GM21619 (cell line): ENCODE results near the gene ZSCAN21.

Experiments
- ATAC-seq: cut with Tn5 transposase; IDR thresholded peaks from one replicate; pipeline ENCODE4 v1.9.1; 2021; ENCODE audit not compliant: unreplicated experiment

Gene ZSCAN21

DNA sequence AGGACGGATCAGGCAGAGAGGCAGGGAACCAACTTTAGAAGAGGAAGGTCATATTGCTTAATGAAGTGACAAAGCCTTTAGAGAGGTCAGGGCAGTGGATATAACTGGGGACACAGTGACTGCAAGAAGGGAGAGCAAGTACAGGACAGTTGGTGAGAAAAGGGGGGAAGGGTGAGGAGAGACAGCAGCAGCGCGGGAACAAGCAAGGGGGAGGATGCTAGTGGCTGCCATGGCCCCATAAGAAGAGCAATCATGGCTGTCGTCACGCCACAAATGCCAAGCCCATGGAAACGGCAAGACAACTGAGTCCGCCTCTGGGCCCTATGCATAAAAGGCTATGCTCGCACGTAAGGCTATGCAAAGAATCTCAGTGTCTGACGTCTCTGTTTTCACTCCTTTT lies 22.9 kb downstream of the ZSCAN21 start:
- ATAC-seq: no peak

DNA sequence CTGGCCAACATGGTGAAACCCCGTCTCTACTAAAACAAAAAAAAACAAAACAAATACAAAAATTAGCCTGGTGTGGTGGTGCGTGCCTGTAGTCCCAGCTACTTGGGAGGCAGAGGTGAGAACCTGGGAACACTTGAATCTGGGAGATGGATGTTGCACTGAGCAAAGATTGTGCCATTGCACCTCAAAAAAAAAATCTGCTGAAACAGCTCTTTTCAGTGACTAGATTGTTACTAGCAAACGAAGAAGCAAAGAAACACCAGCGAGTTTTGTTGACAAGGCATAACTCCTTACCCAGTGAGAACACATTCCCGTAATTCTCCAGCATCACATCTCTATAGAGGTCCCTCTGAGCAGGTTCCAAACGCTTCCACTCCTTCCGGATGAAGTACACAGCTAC lies 25.3 kb downstream of the ZSCAN21 start:
- no peak for ATAC-seq

DNA sequence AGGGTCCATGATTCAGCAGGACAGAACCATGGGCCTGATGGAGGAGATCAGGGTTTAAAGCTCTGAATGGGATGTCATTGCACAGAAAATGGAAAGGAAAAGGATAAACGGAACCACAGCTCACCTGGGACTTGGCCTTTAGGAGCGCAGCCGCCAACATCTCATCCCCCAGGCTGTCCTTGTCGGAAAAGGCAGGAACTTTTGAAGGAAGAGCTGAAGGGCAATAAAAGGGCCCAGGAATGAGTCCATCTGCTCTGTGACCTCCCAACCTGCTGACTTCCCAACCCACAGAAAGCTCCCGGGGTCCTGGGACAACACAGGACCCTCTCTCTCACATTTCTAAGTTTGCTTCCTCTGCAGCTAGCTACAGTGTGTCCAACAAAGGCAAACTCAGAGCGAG lies 25.8 kb downstream of the ZSCAN21 start:
- ATAC-seq: no peak

DNA sequence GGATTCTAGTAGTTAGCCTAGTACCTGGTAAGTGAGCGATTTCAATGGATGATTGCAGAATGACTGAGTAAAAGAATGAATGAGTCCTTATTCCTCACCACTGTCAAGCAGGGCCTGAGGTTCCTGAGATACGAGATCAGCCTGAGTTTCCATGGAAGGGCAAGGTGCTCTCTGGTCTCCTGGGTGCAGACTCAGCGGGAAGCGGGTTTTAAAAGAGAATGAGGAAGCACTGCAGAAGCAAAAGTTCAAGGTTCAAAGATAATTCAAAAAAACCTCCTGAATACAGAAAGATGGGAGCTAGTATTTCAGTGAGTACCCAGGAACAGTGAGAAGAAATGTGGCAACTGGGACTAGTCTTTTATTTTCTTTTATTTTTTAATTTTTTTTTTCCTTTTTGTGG lies 27.6 kb downstream of the ZSCAN21 start:
- no peak for ATAC-seq

DNA sequence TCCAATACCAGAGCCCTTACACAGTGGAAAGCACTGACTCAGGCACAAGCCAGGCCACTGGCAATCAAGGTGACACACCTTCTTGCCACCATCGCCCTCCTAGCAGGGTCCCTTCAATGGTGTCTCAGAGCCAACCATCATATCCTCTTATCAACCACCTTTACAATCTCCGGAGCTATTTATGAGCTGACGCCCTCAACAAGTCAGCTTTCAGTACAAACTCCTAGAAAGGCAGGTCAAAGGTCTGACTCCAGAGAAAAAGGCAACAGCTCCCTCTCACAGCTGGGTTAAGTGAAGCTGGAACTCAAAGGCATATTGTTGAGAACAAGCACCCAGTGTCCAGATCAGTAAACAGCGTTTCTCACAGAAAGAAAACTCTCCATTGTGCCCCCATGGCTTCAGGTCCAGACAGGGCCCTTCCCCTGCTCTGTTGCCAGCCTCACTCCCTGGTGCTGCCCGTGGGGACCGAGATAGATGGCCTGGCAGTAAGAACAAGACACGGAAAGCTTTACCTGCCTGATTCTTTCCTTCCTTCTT lies 29.5 kb downstream of the ZSCAN21 start:
- no peak for ATAC-seq

DNA sequence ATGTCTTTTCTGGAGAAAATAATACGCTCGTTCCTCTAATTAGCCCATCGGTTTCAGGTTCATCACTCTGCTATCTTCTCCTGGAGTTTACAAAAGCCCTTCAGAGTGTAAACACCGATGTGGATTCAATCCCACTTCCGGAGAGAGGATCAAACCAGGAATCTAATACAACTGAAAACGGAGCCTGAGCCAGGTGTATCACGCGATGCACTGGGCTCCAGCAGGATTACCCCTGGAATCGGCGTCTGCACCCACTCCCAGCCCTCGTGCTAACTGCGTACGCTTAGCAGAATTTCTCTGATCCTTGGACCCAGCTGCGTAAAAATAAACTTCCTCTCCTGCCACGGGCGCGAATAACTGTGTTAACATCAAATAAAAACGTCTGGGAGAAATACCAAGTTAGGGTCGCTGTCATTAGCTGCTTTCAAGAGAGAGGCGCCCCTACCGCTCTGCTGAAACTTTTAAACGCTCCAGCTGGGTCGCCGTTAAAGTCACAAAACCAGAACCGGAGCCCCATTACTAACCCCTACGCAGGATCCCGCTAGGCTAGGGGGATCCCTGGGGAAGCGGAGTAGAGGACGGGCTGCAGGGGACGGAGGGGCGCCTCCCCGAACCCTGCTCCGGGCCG lies 31.4 kb downstream of the ZSCAN21 start:
- peak; percentile 6 for ATAC-seq

DNA sequence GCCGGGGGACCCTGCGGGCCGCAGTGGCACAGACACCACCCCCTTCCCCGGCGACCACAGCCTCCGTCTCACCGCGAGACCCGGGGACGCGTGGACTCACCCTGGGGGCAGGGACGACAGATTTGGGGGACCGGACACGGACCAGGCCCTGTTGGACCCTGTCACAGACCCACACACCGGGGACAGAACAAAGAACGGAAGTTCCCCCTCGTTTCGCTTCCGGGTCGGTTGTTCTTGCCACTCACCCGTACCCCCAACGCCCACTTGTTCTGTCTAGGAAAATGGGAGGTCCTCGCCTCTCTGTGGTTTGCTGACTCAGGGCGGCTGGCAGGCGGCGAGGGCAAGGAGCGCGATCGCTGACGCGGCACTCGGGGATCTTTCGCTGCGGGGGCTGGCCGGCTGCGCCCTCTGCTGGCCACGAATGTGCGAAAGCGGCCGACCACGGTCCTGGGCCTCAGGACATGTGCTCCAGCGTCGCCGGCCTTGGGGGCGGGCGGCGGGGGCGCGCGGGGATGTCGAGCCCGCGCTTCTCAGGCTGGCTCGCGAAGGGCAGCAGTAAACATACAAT lies 32.0 kb downstream of the ZSCAN21 start, which contains the start of gene ZNF3:
ZNF3 (minus strand) TSS at position 189 of the 568 bp plus-strand sequence. CDS start 4,366 bp downstream, outside the sequence.
- ATAC-seq: peak; percentile 69

DNA sequence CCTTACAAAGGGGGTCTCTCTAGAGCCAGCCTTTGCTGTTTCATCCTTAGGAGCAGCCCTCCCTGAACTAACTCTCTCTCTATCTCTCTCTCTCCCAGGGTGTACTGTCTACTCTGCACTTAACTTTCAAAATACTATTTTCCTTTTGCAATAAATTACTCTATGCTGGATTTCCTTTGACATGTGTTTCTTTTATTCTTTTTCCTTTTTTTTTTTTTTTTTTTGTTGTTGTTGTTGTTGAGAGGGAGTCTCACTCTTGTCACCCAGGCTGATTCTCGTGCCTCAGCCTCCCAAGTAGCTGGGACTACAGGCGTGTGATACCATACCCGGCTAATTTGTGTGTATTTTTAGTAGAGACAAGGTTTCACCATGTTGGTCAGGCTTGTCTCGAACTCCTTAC lies 33.4 kb downstream of the ZSCAN21 start:
- ATAC-seq: no peak

DNA sequence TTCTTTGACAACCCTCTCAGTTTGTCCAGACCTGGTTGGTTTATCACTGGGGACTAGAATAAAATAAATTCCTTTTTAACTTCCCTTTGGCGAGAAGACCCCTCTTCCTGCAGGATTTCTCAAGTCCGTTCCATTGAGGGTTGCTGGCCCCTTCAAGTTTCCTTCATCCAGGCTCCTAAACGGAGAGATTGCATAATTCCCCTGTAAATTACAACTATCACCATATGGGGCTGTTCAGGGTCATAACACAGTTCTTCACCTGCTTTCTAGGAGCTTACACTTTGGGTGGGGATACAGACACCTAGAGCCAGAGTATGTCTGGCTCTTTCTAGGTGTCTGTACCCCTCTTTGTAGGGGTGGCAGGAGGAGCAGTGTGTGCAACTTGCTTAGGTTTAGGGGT lies 35.9 kb downstream of the ZSCAN21 start:
- ATAC-seq: no peak

DNA sequence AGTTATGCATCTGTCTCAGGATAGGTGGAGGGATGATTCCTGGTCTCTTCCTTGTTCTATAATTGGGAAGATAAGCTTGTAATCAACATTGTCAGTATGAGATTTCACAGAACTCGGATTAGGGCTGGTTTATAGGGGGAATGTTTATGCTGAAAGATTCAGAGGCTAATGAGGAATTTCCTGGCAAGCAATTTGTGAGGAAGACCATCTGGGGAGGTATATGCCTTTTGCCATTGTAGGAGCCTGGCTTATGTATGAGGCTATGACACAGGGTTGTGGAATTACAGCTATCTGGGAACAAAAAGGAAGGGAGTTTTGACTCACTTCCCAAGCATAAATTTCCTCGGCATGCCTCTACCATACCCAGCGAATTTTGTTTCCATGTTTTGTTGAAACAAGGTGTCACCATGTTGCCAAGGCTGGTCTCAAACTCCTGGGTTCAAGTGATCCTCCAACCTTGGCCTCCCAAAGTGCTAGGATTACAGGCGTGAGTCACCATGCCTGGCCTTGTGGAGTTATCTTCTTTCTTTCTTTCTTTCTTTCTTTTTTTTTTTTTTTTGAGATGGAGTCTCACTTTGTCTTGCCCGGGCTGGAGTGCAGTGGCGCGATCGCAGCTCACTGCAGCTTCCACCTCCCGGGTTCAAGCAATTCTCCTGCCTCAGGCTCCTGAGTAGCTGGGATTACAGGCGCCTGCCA lies 37.6 kb downstream of the ZSCAN21 start:
- no peak for ATAC-seq

DNA sequence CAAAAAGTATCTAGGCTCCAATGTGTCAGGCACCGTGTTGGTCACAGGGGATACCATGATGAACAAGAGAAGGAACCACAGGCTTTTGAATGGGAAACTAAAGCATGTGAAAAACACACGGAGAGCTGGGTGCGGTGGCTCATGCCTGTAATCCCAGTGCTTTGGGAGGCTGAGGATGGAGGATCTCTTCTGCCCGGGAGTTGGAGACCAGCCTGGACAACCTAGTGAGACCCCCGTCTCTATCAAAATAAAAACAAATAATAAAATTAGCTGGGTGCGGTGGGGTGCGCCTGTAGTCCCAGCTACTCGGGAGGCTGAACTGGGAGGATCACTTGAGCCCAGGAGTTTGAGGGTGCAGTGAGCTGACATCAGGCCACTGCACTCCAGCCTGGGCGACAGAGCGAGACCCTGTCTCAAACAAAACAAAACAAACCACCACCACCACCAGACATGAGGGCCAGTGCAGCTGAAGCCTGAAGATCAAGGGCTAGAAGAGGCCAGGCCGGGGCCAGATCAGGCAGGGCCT lies 38.6 kb downstream of the ZSCAN21 start:
- peak; percentile 4 for ATAC-seq

DNA sequence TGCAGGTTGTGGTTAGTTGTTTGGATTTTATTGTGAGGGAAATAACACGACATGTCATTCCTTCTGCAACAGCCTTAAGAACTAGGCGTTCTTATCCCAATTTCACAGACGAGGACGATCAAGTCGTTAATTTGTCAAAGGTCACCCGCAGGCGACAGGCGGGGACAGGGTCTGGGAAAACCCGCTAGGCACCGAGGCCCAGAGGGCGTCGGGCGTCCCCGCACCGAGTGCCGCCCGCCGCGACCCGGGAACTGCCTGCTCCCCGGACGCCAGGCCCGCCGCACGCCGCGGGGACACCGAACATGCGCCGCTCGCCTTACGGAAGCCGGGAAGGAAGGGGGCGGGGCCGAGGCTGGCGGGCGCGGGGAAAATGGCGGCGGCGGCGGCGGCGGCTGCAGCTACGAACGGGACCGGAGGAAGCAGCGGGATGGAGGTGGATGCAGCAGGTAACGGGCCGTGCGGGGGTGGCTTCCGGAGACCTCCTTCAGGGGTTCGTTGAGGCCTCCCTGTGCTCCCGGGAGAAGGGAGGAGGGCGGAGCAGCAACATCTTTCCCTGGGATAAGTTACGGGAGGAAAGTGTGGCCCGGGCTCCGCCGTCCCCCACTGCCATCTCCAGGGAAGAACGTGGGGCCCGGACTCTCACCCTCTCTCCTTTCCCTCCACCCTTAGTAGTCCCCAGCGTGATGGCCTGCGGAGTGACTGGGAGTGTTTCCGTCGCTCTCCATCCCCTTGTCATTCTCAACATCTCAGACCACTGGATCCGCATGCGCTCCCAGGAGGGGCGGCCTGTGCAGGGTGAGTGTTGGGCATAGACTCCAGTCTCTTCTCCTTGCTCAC lies 39.3 kb downstream of the ZSCAN21 start, which contains the start of gene COPS6:
COPS6 (plus strand) TSS at position 349 of the 837 bp plus-strand sequence; CDS start at position 371, 22 bp downstream.
- ATAC-seq: peak; percentile 44

DNA sequence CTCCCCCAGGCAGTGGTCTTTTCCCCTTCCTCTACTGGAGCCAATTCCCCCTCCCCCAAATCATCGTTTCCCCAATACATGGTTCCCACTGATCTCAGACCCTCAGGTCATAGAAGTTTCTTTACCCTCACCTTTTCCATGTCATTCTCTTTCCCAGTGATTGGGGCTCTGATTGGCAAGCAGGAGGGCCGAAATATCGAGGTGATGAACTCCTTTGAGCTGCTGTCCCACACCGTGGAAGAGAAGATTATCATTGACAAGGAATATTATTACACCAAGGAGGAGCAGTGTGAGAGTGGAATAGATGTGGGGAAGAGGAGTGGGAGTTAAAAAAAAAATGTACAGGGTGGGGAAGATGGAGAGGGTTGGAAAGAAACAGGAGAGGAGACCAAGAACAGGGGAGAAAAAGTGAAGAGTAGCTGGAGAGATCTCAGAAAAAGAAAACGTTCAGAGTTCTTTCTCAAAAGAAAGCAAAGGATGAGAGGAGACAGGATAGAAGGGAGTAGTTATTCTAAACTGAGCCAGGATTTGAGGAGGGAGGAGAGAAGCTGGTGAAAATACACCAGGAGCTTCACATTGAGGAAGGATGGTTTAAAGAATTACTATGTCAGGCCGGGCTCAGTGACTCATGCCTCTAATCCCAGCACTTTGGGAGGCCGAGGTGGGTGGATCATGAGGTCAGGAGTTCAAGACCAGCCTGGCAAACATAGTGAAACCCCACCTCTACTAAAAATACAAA lies 40.1 kb downstream of the ZSCAN21 start:
- ATAC-seq: no peak

DNA sequence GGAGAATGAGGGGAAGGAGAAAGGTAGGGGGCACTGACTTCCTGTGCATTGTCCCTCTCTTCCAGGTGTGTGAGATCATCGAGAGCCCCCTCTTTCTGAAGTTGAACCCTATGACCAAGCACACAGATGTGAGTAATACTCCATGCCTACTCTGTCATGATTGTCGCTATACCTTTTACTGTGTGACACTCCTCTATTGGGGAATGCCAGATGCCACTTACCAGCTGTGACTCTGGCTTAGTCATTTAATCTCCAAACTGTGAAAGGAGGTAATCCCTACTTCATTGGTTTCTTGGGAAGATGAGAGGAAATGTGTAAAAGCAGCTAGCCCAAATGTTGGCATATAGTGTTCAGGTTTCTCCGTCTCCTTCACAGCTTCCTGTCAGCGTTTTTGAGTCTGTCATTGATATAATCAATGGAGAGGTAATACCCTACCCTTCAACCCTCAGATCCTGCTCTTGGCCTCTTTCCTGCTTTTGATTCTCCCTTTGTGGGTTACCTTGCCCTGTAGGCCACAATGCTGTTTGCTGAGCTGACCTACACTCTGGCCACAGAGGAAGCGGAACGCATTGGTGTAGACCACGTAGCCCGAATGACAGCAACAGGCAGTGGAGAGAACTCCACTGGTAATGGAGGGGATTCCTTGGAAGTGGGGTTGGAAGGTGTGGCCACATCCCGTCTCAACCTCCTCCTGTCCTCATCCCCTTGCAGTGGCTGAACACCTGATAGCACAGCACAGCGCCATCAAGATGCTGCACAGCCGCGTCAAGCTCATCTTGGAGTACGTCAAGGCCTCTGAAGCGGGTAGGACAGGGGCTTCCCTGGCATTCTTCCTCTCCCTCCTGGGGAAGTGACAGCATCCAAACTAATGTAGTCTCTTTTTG lies 41.2 kb downstream of the ZSCAN21 start:
- ATAC-seq: no peak

DNA sequence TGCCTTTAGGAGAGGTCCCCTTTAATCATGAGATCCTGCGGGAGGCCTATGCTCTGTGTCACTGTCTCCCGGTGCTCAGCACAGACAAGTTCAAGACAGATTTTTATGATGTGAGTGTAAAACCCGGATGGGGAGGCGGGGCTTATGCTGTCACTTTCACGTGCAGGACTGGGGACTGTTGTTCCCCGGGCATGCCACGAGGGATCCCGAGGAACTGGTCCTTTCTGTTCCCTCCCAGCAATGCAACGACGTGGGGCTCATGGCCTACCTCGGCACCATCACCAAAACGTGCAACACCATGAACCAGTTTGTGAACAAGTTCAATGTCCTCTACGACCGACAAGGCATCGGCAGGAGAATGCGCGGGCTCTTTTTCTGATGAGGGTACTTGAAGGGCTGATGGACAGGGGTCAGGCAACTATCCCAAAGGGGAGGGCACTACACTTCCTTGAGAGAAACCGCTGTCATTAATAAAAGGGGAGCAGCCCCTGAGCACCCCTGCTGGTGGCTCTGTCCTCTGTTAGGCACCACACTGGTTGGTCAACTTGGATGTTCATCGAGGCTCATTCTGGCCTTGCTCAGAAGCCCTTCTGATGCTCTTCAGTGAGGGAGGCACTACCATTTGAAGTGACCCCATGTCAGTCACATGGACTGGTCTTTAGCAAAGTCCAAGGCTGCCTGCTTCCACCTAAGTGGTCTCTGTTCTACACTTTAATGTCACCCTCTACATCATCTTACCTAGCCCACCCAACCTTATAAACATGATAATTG lies 42.0 kb downstream of the ZSCAN21 start:
- no peak for ATAC-seq

DNA sequence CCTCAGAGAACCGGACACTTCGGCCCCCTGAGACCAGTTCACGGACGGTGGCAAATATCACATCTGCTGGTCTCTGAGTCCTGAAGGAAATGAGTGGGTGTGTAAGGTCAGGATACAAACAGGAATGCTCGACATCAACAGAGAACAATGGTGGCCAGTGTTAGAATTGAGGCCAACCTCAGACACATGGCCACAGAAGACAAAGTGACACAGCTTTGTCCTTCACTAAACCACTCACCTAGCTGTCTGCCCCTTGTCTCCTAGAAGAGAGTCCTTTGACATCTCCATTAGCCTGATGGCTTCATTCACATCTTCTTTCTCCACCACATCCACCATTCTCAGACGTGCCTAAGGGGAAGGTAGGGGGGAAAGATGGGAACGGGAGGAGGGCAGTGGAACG lies 43.5 kb downstream of the ZSCAN21 start:
- no peak for ATAC-seq

DNA sequence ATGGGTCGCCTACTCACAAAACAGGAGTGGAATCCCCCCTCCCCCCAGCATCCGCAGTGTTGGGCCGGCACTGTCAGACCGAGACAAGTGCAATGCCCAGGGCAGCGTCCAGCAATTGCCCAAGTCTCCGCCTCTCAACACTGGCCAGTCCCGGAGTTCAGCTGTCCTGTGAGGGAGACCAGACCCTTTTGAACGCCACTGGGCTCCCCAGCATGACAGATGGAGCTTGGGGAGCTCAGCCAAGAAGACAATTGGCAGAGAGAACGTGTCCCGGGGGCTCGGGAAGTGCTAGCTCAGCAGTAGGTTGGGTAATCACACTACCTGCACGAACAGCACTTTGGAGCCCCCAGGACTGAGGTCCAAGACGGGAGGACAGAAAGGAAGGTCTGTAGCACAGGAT lies 43.9 kb downstream of the ZSCAN21 start:
- no peak for ATAC-seq

DNA sequence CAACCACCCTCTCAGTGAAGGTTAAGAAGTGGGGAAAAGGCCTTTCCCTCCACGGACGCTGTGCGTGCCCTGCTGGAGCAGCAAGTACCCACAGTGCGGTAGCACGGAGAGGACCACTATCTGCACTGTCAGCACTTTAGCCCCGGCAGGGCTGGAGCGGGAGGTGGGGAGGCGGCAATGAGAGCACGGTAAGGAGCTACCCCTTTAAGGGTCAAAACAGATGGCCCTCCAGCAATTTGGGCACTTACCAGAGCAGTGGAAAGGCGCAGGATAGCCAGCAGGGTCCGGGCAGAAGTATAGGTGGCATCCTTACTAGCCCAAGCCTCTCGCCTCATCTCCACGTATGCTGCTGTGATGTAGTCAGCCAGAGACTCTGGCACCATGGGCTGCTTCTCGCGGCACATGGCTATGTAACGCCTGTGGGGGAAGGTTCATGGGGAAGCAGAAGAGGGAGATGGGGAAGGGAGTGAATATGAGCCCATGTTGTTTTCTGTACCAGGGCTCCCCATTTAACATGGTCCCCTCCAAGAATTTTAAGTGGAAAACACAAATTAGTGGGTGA lies 44.4 kb downstream of the ZSCAN21 start:
- ATAC-seq: no peak
